ENCODE data around the gene SEMG2. TPM values are rescaled to one million over a fixed set of nuclear protein-coding genes. Genes with fewer than 3 reads are reported as not detected.

The SEMG2 gene, protein sequence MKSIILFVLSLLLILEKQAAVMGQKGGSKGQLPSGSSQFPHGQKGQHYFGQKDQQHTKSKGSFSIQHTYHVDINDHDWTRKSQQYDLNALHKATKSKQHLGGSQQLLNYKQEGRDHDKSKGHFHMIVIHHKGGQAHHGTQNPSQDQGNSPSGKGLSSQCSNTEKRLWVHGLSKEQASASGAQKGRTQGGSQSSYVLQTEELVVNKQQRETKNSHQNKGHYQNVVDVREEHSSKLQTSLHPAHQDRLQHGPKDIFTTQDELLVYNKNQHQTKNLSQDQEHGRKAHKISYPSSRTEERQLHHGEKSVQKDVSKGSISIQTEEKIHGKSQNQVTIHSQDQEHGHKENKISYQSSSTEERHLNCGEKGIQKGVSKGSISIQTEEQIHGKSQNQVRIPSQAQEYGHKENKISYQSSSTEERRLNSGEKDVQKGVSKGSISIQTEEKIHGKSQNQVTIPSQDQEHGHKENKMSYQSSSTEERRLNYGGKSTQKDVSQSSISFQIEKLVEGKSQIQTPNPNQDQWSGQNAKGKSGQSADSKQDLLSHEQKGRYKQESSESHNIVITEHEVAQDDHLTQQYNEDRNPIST
- not detected for total RNA-seq
- long read RNA-seq: 0 reads

- ATAC-seq (no peak), DNase-seq (no peak)
- intact Hi-C loops (cut with DNase I): no loop called here
Observed at GRCh38 chr20:45221076-45221475, at the start of gene SEMG2. Gene SEMG2 (plus strand): TSS chr20:45221373. CDS start chr20:45221390, 17 bp downstream.

GRCh38 chr20:45173522-45173921, 47.7 kb upstream of the SEMG2 start:
- intact Hi-C loops (cut with DNase I): no loop called here
- ATAC-seq (no peak), DNase-seq (no peak)

DNA sequence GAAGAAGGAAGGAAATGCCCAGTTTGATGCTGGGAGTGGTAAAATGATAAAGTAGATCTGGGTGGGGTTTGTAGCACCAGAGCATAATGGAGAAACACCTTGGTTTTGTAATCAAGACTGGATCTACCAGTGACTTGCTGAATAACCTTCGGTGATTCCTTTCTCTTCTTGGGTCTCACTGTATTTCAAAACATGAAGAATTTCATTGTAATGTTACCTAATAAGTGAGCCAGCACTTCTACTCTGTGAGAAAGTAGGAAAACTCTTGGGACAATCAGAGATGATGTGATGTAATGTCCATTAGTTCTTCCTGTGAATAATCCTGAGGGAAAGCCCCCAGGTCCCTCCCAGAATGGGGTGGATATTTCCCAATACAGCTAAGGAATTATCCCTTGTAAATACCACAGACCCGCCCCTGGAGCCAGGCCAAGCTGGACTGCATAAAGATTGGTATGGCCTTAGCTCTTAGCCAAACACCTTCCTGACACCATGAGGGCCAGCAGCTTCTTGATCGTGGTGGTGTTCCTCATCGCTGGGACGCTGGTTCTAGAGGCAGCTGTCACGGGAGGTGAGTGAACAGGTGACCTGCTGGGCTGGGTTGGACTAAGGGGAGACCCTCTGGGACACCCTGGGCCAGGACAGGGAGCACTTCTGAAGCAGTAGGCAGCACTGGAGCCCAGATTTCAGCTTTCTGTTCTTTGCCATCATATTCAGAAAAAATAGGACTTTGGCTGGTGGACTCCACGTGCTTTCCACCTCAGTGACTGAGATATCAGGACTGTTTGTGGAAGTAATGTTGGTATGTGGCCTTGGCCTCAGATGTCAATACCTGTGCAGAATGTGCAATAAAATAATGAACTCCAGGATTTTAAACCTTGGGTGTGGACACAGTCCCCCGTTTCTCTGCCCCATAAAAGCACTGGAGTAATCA, 46.5 kb upstream of the SEMG2 start, which contains the start of gene PI3:
Gene PI3, plus strand, starts transcription at position 469 of the 931 bp plus-strand sequence. Its CDS starts 21 bp downstream, at position 490.
- ATAC-seq (no peak), DNase-seq (peak; percentile 23)
- intact Hi-C loops (cut with DNase I): no loop called here

DNA sequence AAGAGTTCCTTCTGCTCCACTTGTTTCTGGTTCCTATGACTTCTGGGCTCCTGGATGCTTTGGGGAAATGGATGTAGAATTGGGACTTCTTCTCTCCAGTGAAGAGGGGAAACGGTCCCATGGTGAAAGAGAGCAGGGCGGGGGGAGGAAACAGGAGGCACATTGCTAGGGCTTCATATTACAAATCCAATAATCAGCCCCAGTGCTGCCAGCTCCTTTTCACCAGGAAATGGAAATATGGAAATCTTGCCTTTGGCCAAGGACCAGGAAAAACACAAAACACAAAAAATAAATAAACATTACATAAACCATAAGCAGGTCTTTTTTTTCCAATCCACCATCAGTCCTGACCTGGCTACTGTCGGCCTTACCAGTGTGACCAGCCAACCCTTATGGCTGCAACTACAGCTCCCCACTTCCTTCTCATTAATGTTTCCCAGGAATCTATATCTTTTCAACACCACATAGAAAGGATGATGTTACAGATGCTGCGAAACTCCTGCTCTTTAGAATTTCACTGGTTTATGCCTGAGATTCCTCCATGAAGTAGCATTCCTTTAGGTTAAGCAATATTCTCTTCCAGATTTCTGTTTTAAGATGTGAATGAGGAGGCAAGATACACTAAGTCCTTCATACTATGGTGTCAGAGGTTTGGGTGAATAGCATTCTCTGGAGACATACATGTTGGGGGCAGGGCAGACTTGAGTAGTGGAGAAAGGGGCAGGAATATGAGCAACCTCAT, 44.5 kb upstream of the SEMG2 start:
- ATAC-seq (no peak), DNase-seq (no peak)
- intact Hi-C loops (cut with DNase I): no loop called here

DNA sequence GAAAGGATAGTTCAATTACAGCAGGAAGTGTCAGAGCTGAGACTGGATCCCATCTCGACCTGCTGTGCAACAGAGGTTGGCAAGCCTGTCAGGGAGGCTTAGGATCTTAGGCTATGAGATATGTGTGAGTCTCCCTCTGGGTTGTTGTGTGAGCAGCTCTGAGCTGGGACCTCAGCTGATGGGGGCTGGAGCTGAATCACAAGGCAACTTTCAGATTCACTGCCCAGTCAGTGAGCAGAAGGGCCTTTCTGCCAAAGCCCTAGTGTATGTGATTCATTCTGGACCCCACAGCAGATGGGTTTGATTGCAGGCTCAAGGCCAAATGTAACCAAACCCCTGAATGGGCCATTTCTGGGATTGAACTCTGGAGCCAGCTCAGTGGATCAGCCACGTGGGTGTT, 42.0 kb upstream of the SEMG2 start:
- DNase-seq (no peak), ATAC-seq (no peak)
- intact Hi-C loops (cut with DNase I): no loop called here

GRCh38 chr20:45181639-45182038, 39.5 kb upstream of the SEMG2 start:
- intact Hi-C loops (cut with DNase I): no loop called here
- no peak for DNase-seq
- ATAC-seq: no peak

DNA sequence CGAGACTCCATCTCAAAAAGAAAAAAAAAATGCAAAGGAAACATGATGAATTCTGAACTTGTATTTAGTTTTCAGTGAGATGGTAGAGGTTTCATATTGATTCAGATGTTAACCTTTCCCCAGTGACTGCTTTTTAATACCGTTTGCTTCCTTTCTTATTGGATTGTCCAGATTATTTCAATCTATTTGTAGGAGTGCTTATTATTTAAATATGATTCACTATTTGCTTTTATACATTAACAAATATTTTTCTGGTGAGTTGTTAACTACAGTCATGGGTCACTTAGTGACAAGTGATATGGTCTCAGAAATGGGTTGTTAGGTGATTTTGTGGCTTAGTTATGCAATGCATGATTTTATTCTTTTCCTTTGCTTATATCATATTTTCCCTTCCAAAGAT, 38.1 kb upstream of the SEMG2 start:
- no peak for ATAC-seq
- intact Hi-C loops (cut with DNase I): no loop called here
- no peak for DNase-seq

DNA sequence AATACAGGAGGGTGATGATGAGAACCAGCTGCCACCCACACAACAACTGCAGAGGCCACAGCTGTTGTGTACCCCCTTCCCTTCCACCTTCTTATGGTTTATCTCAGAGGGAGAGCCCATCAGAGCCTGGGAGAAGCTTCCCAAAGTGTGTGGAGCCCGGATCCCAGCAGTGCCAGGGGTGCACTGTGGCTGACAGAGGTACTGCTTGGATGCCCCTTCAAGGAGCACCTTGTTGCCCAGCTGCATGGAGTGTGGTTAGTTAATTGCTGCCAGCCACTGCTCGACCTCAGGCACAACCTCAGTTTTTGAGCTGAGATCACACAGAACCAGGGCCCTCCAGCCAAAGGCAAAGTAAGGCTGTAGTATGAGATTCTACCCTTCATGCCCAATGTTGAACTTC, 33.5 kb upstream of the SEMG2 start:
- intact Hi-C loops (cut with DNase I): no loop called here
- DNase-seq (no peak), ATAC-seq (no peak)

GRCh38 chr20:45189067-45189609, 32.0 kb upstream of the SEMG2 start:
- DNase-seq (no peak), ATAC-seq (no peak)
- intact Hi-C loops (cut with DNase I): no loop called here

DNA sequence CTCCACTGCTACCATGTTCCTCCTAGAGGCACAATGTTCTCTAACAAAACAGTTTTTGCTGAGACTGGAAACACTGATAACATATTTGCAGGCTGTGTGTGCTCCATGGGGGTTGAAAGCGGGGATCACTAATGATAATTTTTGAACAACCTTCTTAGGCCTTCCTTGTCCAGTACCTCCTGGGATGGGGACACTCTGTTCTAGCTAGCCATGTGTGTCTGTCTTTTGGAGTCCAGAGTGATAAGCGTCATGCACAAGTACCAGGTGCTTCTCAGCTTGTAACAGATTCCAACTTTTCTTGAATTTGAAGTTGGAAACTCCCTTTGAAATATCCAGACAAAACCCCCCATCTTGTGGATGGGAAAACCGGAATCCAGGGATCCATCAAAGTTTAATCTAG, 31.3 kb upstream of the SEMG2 start:
- ATAC-seq (no peak), DNase-seq (no peak)
- intact Hi-C loops (cut with DNase I): no loop called here

GRCh38 chr20:45191926-45192325, 29.2 kb upstream of the SEMG2 start:
- intact Hi-C loops (cut with DNase I): no loop called here
- ATAC-seq: no peak
- DNase-seq: no peak

DNA sequence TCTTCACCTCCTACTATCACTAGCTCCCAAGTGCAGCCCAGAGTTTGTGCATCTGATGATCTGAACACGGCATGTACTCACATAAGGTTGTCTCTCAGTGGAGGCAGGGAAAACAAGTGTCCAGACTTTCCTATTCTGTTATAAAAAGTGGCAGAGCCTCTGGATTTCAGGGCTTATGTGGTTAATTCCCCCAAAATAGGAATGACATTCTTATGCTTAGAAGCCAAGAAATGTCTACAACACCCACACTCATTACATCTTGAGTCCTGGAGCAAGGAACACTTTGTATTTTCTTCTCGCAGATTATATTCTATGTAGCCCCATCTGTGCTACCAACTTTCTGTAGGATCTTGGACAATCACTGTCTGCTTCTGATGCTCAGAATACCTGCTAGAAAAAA, 27.8 kb upstream of the SEMG2 start:
- DNase-seq: no peak
- ATAC-seq: no peak
- intact Hi-C loops (cut with DNase I): no loop called here

DNA sequence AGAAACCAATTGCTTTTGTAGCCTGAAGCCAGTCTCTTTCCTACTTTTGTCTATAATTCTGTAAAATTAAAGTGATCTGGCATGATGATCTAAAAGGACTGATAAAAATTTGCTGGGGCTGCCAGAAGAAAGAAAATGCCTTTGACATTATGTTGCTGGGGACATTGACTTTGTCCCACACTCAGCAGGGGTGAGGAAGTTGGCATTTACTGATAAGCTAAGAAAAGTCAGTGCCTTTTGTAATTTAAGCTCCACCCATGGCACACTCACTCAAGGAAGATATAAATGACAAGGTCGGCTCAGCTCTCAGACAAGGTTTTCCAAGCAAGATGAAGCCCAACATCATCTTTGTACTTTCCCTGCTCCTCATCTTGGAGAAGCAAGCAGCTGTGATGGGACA, 14.4 kb upstream of the SEMG2 start, which contains the start of gene SEMG1:
Gene SEMG1, plus strand, starts transcription at position 309 of the 400 bp plus-strand sequence. Its CDS starts 21 bp downstream, at position 330.
- DNase-seq: no peak
- ATAC-seq: no peak
- intact Hi-C loops (cut with DNase I): no loop called here

- no peak for DNase-seq
- ATAC-seq: no peak
- intact Hi-C loops (cut with DNase I): no loop called here
Observed at GRCh38 chr20:45209924-45210323, 11.2 kb upstream of the SEMG2 start.

GRCh38 chr20:45211569-45212474, 9.4 kb upstream of the SEMG2 start:
- intact Hi-C loops (cut with DNase I): no loop called here
- ATAC-seq: no peak

GRCh38 chr20:45212836-45213235, 8.3 kb upstream of the SEMG2 start:
- ATAC-seq (no peak), DNase-seq (no peak)
- intact Hi-C loops (cut with DNase I): no loop called here

More at GRCh38 chr20:45211569-45212474, 9.4 kb upstream of the SEMG2 start:
- no peak for DNase-seq

DNA sequence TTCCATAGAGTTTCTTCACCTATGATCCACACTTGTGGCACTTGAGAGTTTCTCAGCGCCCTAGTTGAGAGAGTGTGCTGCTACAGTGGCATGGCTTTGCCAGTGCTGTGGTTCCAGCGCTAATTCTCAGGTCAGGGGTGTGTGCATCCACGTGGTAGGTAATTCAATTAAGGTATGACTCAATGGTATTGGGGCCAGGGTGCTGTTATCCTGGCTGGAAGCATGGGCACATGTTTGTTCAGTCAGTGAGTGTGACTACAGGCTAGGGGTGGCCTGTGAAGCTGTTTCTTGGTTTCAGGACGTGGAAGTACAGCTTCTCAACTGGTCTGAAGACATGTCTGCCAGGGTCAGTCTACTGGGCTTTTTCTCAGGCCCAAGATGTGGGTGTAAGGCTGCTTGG, 3.0 kb upstream of the SEMG2 start:
- no peak for DNase-seq
- intact Hi-C loops (cut with DNase I): no loop called here
- no peak for ATAC-seq

DNA sequence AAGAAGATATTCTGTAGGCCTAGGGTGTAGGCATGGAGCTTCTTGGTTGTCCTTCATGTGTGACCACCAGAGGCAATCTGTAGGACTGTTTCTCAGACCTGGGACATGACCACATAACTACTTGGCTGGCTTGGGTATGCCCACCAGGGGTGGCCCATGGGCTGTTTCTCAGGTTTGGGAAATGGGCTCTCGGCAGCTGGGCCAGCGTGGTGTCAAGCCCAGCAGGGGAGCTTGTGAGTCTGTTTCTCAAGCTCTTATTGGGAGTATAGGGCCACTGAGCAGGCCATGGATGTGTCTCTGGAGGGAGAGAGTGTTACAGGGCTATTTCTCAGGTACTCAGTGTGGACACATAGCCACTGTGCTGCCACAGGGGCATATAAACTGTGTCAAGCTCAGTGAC, 2.5 kb upstream of the SEMG2 start:
- DNase-seq (no peak), ATAC-seq (no peak)
- intact Hi-C loops (cut with DNase I): no loop called here
